WTC11 (cell line): ENCODE data around the gene PBRM1. TPM values are rescaled to one million over a fixed set of nuclear protein-coding genes. Genes with fewer than 3 reads are reported as not detected.

ENCODE experiments used
- ATAC-seq: fragments of 200-7000 bp; cut with Tn5 transposase; 2 replicates; pipeline ENCODE4 v1.10.0; 2021; ENCODE audit warnings: mild to moderate bottlenecking, moderate library complexity
- CTCF ChIA-PET: fragments of 300-600 bp; sonication (Branson Sonifier 250); formaldehyde crosslinking; loops from one replicate; lab custom pipeline; 2021; ENCODE audit warnings: antibody characterized with exemption; lab: Charles Lee
- POLR2A ChIA-PET: fragments of 350-600 bp; sonication (Branson Sonifier 250); formaldehyde crosslinking; loops from one replicate; lab custom pipeline; 2021; ENCODE audit warnings: antibody characterized with exemption; lab: Charles Lee
- DNase-seq: peaks from one replicate; pipeline ENCODE4 v3.0.0; 2021; ENCODE audit warnings: low spot score
- H3K27ac Mint-ChIP-seq: 2 replicates; pipeline ENCODE4 v1.8.0; 2021; ENCODE audit warnings: mixed read lengths
- H3K27me3 Mint-ChIP-seq: 2 replicates; pipeline ENCODE4 v1.8.0; 2021; ENCODE audit warnings: low read depth, mild to moderate bottlenecking, moderate library complexity, mixed read lengths
- H3K36me3 Mint-ChIP-seq: 2 replicates; pipeline ENCODE4 v1.8.0; 2021; ENCODE audit warnings: mixed read lengths
- H3K4me1 Mint-ChIP-seq: 2 replicates; pipeline ENCODE4 v1.8.0; 2022; ENCODE audit warnings: mixed read lengths
- H3K4me3 Mint-ChIP-seq: 2 replicates; pipeline ENCODE4 v1.8.0; 2021; ENCODE audit warnings: mild to moderate bottlenecking, moderate library complexity, mixed read lengths
- H3K9me3 Mint-ChIP-seq: 2 replicates; pipeline ENCODE4 v1.8.0; 2021; ENCODE audit warnings: mixed read lengths
- ARID4B ChIP-seq: sonication (generic); formaldehyde crosslinking; IDR thresholded peaks from 2 replicates; pipeline ENCODE4 v1.8.0; 2023; ENCODE audit warnings: missing genetic modification reagents, mild to moderate bottlenecking, borderline replicate concordance
- E2F1 ChIP-seq: sonication (generic); formaldehyde crosslinking; IDR thresholded peaks from 2 replicates; pipeline ENCODE4 v1.8.0; 2022; ENCODE audit warnings: mild to moderate bottlenecking, missing genetic modification reagents
- ETV6 ChIP-seq: sonication (generic); formaldehyde crosslinking; IDR thresholded peaks from 2 replicates; pipeline ENCODE4 v1.8.1; 2022; ENCODE audit warnings: mild to moderate bottlenecking, missing genetic modification reagents
- JAZF1 ChIP-seq: fragments of 250-450 bp; sonication (Bioruptor Pico); IDR thresholded peaks from 2 replicates; pipeline ENCODE4 v1.9.0; 2021; ENCODE audit warnings: moderate library complexity, mild to moderate bottlenecking, inconsistent platforms
- MXD4 ChIP-seq: fragments of 250-450 bp; sonication (Bioruptor Pico); IDR thresholded peaks from 2 replicates; pipeline ENCODE4 v1.8.0; 2021; ENCODE audit warnings: mild to moderate bottlenecking, moderate library complexity, borderline replicate concordance
- NFATC4 ChIP-seq: fragments of 250-450 bp; sonication (Bioruptor Pico); IDR thresholded peaks from 2 replicates; pipeline ENCODE4 v1.9.0; 2021; ENCODE audit warnings: mild to moderate bottlenecking
- SMAD3 ChIP-seq: sonication (generic); formaldehyde crosslinking; IDR thresholded peaks from 2 replicates; pipeline ENCODE4 v1.8.0; 2022; ENCODE audit warnings: missing genetic modification reagents, mild to moderate bottlenecking, borderline replicate concordance
- SP1 ChIP-seq: sonication (generic); formaldehyde crosslinking; conservative IDR thresholded peaks from 2 replicates; pipeline ENCODE4 v1.8.1; 2022; ENCODE audit warnings: missing genetic modification reagents
- TEAD1 ChIP-seq: sonication (generic); formaldehyde crosslinking; IDR thresholded peaks from 2 replicates; pipeline ENCODE4 v1.8.0; 2022; ENCODE audit warnings: mild to moderate bottlenecking, missing genetic modification reagents
- ZBTB43 ChIP-seq: sonication (generic); formaldehyde crosslinking; IDR thresholded peaks from 2 replicates; pipeline ENCODE4 v1.8.1; 2023; ENCODE audit warnings: mild to moderate bottlenecking, missing genetic modification reagents
- ZNF317 ChIP-seq: sonication (generic); formaldehyde crosslinking; IDR thresholded peaks from 2 replicates; pipeline ENCODE4 v1.8.1; 2023; ENCODE audit warnings: low read depth, mild to moderate bottlenecking, moderate library complexity, missing genetic modification reagents, borderline replicate concordance
- total RNA-seq: library from RNA; stranded (reverse); gene quantifications from 3 replicates; pipeline ENCODE4 v1.2.3, GENCODE V29; 2021
- TF ChIP-seq, protein P1 (sequence below): sonication (generic); formaldehyde crosslinking; IDR thresholded peaks from 2 replicates; pipeline ENCODE4 v1.8.1; 2023; ENCODE audit warnings: mild to moderate bottlenecking, missing genetic modification reagents
- TF ChIP-seq, protein P2 (sequence below): sonication (generic); formaldehyde crosslinking; IDR thresholded peaks from 2 replicates; pipeline ENCODE4 v1.8.0; 2022; ENCODE audit warnings: missing genetic modification reagents
- TF ChIP-seq, protein P3 (sequence below): sonication (generic); formaldehyde crosslinking; conservative IDR thresholded peaks from 2 replicates; pipeline ENCODE4 v1.8.1; 2023; ENCODE audit warnings: mild to moderate bottlenecking, low read depth, missing genetic modification reagents, moderate library complexity
- TF ChIP-seq, protein P4 (sequence below): sonication (generic); formaldehyde crosslinking; IDR thresholded peaks from 2 replicates; pipeline ENCODE4 v1.8.0; 2023; ENCODE audit warnings: missing genetic modification reagents

The PBRM1 gene
- total RNA-seq, 1 experiment from 2014 or later, result 48.8 TPM

GRCh38 chr3:52563984-52564383 lies 121.7 kb downstream of the PBRM1 start (continued):
- TF ChIP-seq E2F1 (CRISPR knock-in tag), result no peak
- no peak for TF ChIP-seq ZBTB43
- TF ChIP-seq ZNF317, result no peak

DNA sequence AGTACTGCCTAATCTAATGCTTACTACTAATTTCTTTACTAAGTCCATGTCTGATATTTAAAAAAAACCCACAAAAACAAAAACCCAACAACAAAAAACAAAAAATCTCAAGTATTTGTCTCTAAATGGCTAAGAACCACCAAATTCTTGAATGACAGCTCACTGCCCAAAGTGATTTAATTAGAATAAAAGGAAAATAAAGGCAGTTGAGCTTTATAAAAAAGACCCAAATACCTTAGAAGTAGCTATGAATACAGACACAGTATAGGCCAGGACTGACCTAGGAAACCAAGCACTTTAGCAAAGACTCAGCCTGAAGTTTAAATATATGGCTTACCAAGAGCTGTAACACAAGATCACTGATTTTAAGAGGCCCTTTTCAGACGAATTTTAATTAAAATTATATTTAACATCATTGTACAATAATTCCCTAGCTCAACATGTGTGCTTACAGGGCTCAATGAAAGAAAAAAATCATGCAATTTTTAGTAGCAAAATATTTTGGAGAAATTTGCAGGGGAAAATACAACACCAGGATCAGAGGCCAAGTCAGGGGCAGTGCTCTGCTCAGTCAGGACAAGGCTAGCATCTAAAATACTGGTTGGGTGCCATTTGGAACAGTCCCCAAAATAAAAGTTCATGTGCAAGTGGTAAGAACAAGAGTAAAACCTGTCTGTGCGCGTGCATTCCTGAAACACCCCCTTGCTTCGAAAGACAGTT lies 124.5 kb downstream of the PBRM1 start:
- ChIA-PET CTCF (interaction anchor here (1.0 kb wide), 1 partner anchor 173 kb away, joined by 3 read pairs; no protein-coding TSS in a partner anchor), POLR2A (no interaction called here)
- H3K27me3 Mint-ChIP-seq, result no peaks in the 10 kb centered on the region
- no peak for ATAC-seq
- H3K27ac Mint-ChIP-seq, result no peak overlapping the region
- H3K4me1 Mint-ChIP-seq, result peaks cover 10% of the 10 kb centered on the region
- no peak for DNase-seq
- H3K36me3 Mint-ChIP-seq, result peaks cover 30% of the 10 kb centered on the region
- H3K4me3 Mint-ChIP-seq, result no peak overlapping the region
- no peaks in the 10 kb centered on the region for H3K9me3 Mint-ChIP-seq
- TF ChIP-seq JAZF1 (CRISPR knock-in tag), result no peak
- TF ChIP-seq, protein P1, sequence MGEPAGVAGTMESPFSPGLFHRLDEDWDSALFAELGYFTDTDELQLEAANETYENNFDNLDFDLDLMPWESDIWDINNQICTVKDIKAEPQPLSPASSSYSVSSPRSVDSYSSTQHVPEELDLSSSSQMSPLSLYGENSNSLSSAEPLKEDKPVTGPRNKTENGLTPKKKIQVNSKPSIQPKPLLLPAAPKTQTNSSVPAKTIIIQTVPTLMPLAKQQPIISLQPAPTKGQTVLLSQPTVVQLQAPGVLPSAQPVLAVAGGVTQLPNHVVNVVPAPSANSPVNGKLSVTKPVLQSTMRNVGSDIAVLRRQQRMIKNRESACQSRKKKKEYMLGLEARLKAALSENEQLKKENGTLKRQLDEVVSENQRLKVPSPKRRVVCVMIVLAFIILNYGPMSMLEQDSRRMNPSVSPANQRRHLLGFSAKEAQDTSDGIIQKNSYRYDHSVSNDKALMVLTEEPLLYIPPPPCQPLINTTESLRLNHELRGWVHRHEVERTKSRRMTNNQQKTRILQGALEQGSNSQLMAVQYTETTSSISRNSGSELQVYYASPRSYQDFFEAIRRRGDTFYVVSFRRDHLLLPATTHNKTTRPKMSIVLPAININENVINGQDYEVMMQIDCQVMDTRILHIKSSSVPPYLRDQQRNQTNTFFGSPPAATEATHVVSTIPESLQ, result no peak
- TF ChIP-seq NFATC4 (CRISPR knock-in tag), result no peak
- no peak for TF ChIP-seq ZBTB43
- no peak for TF ChIP-seq ETV6 (CRISPR knock-in tag)
- no peak for TF ChIP-seq ARID4B (CRISPR knock-in tag)
- TF ChIP-seq, protein P2, sequence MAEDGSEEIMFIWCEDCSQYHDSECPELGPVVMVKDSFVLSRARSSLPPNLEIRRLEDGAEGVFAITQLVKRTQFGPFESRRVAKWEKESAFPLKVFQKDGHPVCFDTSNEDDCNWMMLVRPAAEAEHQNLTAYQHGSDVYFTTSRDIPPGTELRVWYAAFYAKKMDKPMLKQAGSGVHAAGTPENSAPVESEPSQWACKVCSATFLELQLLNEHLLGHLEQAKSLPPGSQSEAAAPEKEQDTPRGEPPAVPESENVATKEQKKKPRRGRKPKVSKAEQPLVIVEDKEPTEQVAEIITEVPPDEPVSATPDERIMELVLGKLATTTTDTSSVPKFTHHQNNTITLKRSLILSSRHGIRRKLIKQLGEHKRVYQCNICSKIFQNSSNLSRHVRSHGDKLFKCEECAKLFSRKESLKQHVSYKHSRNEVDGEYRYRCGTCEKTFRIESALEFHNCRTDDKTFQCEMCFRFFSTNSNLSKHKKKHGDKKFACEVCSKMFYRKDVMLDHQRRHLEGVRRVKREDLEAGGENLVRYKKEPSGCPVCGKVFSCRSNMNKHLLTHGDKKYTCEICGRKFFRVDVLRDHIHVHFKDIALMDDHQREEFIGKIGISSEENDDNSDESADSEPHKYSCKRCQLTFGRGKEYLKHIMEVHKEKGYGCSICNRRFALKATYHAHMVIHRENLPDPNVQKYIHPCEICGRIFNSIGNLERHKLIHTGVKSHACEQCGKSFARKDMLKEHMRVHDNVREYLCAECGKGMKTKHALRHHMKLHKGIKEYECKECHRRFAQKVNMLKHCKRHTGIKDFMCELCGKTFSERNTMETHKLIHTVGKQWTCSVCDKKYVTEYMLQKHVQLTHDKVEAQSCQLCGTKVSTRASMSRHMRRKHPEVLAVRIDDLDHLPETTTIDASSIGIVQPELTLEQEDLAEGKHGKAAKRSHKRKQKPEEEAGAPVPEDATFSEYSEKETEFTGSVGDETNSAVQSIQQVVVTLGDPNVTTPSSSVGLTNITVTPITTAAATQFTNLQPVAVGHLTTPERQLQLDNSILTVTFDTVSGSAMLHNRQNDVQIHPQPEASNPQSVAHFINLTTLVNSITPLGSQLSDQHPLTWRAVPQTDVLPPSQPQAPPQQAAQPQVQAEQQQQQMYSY, result no peak
- no peak for TF ChIP-seq SMAD3 (CRISPR knock-in tag)
- no peak for TF ChIP-seq MXD4 (CRISPR knock-in tag)
- no peak for TF ChIP-seq SP1 (CRISPR knock-in tag)
- TF ChIP-seq TEAD1 (CRISPR knock-in tag), result no peak
- TF ChIP-seq, protein P3, sequence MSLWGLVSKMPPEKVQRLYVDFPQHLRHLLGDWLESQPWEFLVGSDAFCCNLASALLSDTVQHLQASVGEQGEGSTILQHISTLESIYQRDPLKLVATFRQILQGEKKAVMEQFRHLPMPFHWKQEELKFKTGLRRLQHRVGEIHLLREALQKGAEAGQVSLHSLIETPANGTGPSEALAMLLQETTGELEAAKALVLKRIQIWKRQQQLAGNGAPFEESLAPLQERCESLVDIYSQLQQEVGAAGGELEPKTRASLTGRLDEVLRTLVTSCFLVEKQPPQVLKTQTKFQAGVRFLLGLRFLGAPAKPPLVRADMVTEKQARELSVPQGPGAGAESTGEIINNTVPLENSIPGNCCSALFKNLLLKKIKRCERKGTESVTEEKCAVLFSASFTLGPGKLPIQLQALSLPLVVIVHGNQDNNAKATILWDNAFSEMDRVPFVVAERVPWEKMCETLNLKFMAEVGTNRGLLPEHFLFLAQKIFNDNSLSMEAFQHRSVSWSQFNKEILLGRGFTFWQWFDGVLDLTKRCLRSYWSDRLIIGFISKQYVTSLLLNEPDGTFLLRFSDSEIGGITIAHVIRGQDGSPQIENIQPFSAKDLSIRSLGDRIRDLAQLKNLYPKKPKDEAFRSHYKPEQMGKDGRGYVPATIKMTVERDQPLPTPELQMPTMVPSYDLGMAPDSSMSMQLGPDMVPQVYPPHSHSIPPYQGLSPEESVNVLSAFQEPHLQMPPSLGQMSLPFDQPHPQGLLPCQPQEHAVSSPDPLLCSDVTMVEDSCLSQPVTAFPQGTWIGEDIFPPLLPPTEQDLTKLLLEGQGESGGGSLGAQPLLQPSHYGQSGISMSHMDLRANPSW, result no peak
- TF ChIP-seq, protein P4, sequence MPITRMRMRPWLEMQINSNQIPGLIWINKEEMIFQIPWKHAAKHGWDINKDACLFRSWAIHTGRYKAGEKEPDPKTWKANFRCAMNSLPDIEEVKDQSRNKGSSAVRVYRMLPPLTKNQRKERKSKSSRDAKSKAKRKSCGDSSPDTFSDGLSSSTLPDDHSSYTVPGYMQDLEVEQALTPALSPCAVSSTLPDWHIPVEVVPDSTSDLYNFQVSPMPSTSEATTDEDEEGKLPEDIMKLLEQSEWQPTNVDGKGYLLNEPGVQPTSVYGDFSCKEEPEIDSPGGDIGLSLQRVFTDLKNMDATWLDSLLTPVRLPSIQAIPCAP, result no peak
- TF ChIP-seq E2F1 (CRISPR knock-in tag), result no peak
